OCI-LY1 (cell line): ENCODE data around the gene FOXM1.

Source experiments
- EZH2 ChIP-seq: fragments of 200-600 bp; sonication (generic), shearing (Covaris generic); IDR thresholded peaks from 2 replicates; pipeline ENCODE4 v1.8.0; 2017; ENCODE audit warnings: borderline replicate concordance, mixed run types, mild to moderate bottlenecking, antibody characterized with exemption, low read length, moderate library complexity, mixed read lengths
- TF ChIP-seq, protein P1 (sequence below): fragments of 200-600 bp; sonication (generic), shearing (Covaris generic); IDR thresholded peaks from 2 replicates; pipeline ENCODE4 v1.5.1; 2017; ENCODE audit warnings: mild to moderate bottlenecking, antibody characterized with exemption, low read length, moderate library complexity, mixed read lengths

DNA sequence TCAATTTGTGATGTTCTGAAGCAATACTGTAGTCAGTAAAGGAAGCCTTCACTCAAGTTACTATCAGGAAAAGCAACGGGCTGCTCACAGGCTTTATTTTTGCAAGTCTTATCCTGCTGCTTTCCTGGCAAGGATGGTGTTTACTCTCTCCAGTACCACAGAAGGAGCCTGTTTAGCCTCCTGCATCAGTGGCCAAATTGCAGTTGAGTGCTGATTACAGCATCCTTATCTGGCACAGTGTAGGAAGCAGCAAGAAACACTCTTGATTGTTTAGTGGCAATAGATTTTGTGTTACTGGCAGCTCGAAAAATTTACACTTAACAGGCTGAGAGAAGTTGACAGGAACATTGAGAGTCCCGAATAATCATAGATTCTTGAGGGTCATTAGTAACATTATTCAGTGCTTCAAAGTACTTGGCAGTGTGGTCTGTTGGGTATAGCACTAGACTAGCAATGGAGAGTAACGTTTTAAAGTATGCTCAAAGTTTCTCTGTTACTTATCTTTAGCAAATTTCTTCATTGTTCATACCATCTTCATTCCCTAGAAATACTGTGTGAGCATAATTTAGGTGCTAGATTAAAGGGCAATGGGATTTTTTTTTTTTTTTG lies 25.4 kb upstream of the FOXM1 start:
- TF ChIP-seq, protein P1, sequence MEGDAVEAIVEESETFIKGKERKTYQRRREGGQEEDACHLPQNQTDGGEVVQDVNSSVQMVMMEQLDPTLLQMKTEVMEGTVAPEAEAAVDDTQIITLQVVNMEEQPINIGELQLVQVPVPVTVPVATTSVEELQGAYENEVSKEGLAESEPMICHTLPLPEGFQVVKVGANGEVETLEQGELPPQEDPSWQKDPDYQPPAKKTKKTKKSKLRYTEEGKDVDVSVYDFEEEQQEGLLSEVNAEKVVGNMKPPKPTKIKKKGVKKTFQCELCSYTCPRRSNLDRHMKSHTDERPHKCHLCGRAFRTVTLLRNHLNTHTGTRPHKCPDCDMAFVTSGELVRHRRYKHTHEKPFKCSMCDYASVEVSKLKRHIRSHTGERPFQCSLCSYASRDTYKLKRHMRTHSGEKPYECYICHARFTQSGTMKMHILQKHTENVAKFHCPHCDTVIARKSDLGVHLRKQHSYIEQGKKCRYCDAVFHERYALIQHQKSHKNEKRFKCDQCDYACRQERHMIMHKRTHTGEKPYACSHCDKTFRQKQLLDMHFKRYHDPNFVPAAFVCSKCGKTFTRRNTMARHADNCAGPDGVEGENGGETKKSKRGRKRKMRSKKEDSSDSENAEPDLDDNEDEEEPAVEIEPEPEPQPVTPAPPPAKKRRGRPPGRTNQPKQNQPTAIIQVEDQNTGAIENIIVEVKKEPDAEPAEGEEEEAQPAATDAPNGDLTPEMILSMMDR, result no peak
- TF ChIP-seq EZH2, result no peak
